Smooth muscle cell (in vitro differentiated cells): ENCODE results near the gene CTCF. TPM values are rescaled to one million over a fixed set of nuclear protein-coding genes. Genes with fewer than 3 reads are reported as not detected.
A peak's percentile ranks its signal among the peaks of the same experiment; 100 is the strongest.

Source experiments
- DNase-seq: peaks from one replicate; lab custom pipeline; 2025; ENCODE audit not compliant: unreplicated experiment; lab: John Stamatoyannopoulos, UW
- H2AFZ ChIP-seq: fragments of 200-600 bp; sonication (generic); 2 replicates; pipeline ENCODE4 v1.6.0; 2016; ENCODE audit warnings: antibody characterized with exemption, low read depth, mild to moderate bottlenecking
- H3F3A ChIP-seq: fragments of 200-600 bp; sonication (generic); 2 replicates; pipeline ENCODE4 v1.6.0; 2017; ENCODE audit warnings: antibody characterized with exemption, low read depth
- H3K27ac ChIP-seq: fragments of 200-600 bp; sonication (generic); 2 replicates; pipeline ENCODE4 v1.5.1; 2016; ENCODE audit warnings: low read depth, mild to moderate bottlenecking
- H3K27me3 ChIP-seq: fragments of 200-600 bp; sonication (generic); 2 replicates; pipeline ENCODE4 v1.6.1; 2016; ENCODE audit warnings: low read depth, mild to moderate bottlenecking
- H3K36me3 ChIP-seq: fragments of 200-600 bp; sonication (generic); 2 replicates; pipeline ENCODE4 v1.5.1; 2016; ENCODE audit warnings: low read depth
- H3K4me1 ChIP-seq: fragments of 200-600 bp; sonication (generic); 2 replicates; pipeline ENCODE4 v1.5.1; 2016; ENCODE audit warnings: low read depth
- H3K4me2 ChIP-seq: fragments of 200-600 bp; sonication (generic); 2 replicates; pipeline ENCODE4 v1.6.0; 2016; ENCODE audit warnings: mild to moderate bottlenecking
- H3K4me3 ChIP-seq: fragments of 200-600 bp; sonication (generic); 2 replicates; pipeline ENCODE4 v1.5.1; 2016; ENCODE audit warnings: mild to moderate bottlenecking
- H3K79me2 ChIP-seq: fragments of 200-600 bp; sonication (generic); 2 replicates; pipeline ENCODE4 v1.6.0; 2016; ENCODE audit warnings: low read depth, mild to moderate bottlenecking
- H3K9ac ChIP-seq: fragments of 200-600 bp; sonication (generic); 2 replicates; pipeline ENCODE4 v1.6.0; 2016; ENCODE audit warnings: low read depth
- H3K9me3 ChIP-seq: fragments of 200-600 bp; sonication (generic); replicated peaks from 2 replicates; pipeline ENCODE4 v1.5.1; 2016; ENCODE audit warnings: low read depth
- H4K20me1 ChIP-seq: fragments of 200-600 bp; sonication (generic); 2 replicates; pipeline ENCODE4 v1.6.0; 2016; ENCODE audit warnings: low read depth
- CTCF ChIP-seq: fragments of 200-600 bp; sonication (generic); IDR thresholded peaks from 2 replicates; pipeline ENCODE4 v1.5.1; 2017; ENCODE audit warnings: borderline replicate concordance, mild to moderate bottlenecking, antibody characterized with exemption; ENCODE audit not compliant: insufficient read depth, poor library complexity, severe bottlenecking
- WGBS: methylation state at CpG from one replicate; pipeline ENCODE4 v1.1.7; 2016; ENCODE audit warnings: low lambda C conversion rate; 5-methylcytosine and 5-hydroxymethylcytosine counted together
- polyA plus RNA-seq: library from polyadenylated mRNA; unstranded; fragments of >200 nt; fragmentation: Nextera tagmentation; extraction: Ambion mirVana; gene quantifications from 2 replicates; pipeline ENCODE4 v1.2.1, GENCODE V29; 2016
- total RNA-seq: library from RNA; depleted of rRNA; stranded (reverse); fragments of >200 nt; gene quantifications from 2 replicates; pipeline ENCODE4 v1.2.3, GENCODE V29; 2014

The CTCF gene
- total and polyA plus RNA-seq, 2 experiments from 2014 or later = 28.4 to 32.4 TPM

GRCh38 chr16:67525176-67525860 is 37.0 kb upstream of the CTCF start:
- 73% methylated on average over 11 of the region's 11 CpGs for WGBS
- Histone ChIP-seq H3F3A (peaks cover 17% of the 10 kb centered on the region), H3K27ac (no peak overlapping the region), H3K79me2 (peaks cover 11% of the 10 kb centered on the region), H3K36me3 (no peaks in the 10 kb centered on the region), H3K4me3 (no peak overlapping the region), H3K9ac (no peak overlapping the region), H3K4me2 (no peak overlapping the region), H3K9me3 (no peaks in the 10 kb centered on the region), H3K4me1 (peaks cover 9% of the 10 kb centered on the region), H3K27me3 (no peaks in the 10 kb centered on the region), H2AFZ (no peak overlapping the region), H4K20me1 (peaks cover under 1% of the 10 kb centered on the region)
- TF ChIP-seq CTCF = no peak
- no peak for DNase-seq

- no peak overlapping the region for H3K9ac ChIP-seq
- H3K27ac ChIP-seq = peak overlapping the region; percentile 15
- H3F3A ChIP-seq = peaks cover 17% of the 10 kb centered on the region
- H3K27me3 ChIP-seq = no peaks in the 10 kb centered on the region
- whole genome bisulfite sequencing = 13% methylated on average over 2 of the region's 3 CpGs
- no peak for DNase-seq
- no peaks in the 10 kb centered on the region for H3K9me3 ChIP-seq
- no peaks in the 10 kb centered on the region for H3K36me3 ChIP-seq
- no peak overlapping the region for H3K4me2 ChIP-seq
- H3K79me2 ChIP-seq = peaks cover 20% of the 10 kb centered on the region
- peaks cover 10% of the 10 kb centered on the region for H4K20me1 ChIP-seq
- no peak overlapping the region for H2AFZ ChIP-seq
- H3K4me1 ChIP-seq = peaks cover 15% of the 10 kb centered on the region
- no peak for TF ChIP-seq CTCF
- H3K4me3 ChIP-seq = no peak overlapping the region
These were observed 36.1 kb upstream of the CTCF start for GRCh38 chr16:67526149-67526791.

GRCh38 chr16:67528222-67528869 is 34.0 kb upstream of the CTCF start, which contains the start of gene RIPOR1:
RIPOR1 (plus strand) TSS chr16:67528829; CDS start chr16:67538447, 9,618 bp downstream.
- H3K4me2 ChIP-seq = peak within 1 kb of the TSS; percentile 100
- peak within 1 kb of the TSS; percentile 95 for H3K9ac ChIP-seq
- DNase-seq = peak; percentile 44
- peaks cover 17% of the 10 kb centered on the region for H3F3A ChIP-seq
- no peaks in the 10 kb centered on the region for H3K36me3 ChIP-seq
- no peaks in the 10 kb centered on the region for H3K9me3 ChIP-seq
- H3K27me3 ChIP-seq = no peaks in the 10 kb centered on the region
- H2AFZ ChIP-seq = peak within 1 kb of the TSS; percentile 79
- 35% methylated on average over 23 of the region's 45 CpGs for WGBS
- H3K79me2 ChIP-seq = peaks cover 37% of the 10 kb centered on the region
- peak within 1 kb of the TSS; percentile 92 for H3K4me3 ChIP-seq
- TF ChIP-seq CTCF = no peak
- H4K20me1 ChIP-seq = peaks cover 31% of the 10 kb centered on the region
- peak within 1 kb of the TSS; percentile 87 for H3K27ac ChIP-seq
- peaks cover 15% of the 10 kb centered on the region for H3K4me1 ChIP-seq
